Endodermal cell (in vitro differentiated cells): ENCODE results near the gene CLEC1A. TPM values are rescaled to one million over a fixed set of nuclear protein-coding genes. Genes with fewer than 3 reads are reported as not detected.

ENCODE experiments used
- DNase-seq: peaks from one replicate; pipeline ENCODE4 v3.0.0-alpha.2; 2017
- H3K27ac ChIP-seq: 2 replicates; pipeline ENCODE4 v1.5.1; 2013; ENCODE audit warnings: mild to moderate bottlenecking, low read depth, low read length, moderate library complexity
- H3K27me3 ChIP-seq: 2 replicates; pipeline ENCODE4 v1.6.1; 2013; ENCODE audit warnings: mild to moderate bottlenecking, low read length, moderate library complexity; ENCODE audit not compliant: insufficient read depth, control insufficient read depth, poor library complexity, severe bottlenecking
- H3K36me3 ChIP-seq: 2 replicates; pipeline ENCODE4 v1.7.0; 2013; ENCODE audit warnings: mild to moderate bottlenecking, low read length, moderate library complexity; ENCODE audit not compliant: control insufficient read depth, insufficient read depth
- H3K4me1 ChIP-seq: one replicate; pipeline ENCODE4 v1.7.0; 2013; ENCODE audit warnings: low read length; ENCODE audit not compliant: control insufficient read depth, insufficient read depth
- H3K4me3 ChIP-seq: 2 replicates; pipeline ENCODE4 v1.5.1; 2013; ENCODE audit warnings: mild to moderate bottlenecking, low read length, moderate library complexity
- H3K9ac ChIP-seq: 2 replicates; pipeline ENCODE4 v1.6.1; 2013; ENCODE audit warnings: mild to moderate bottlenecking, low read length, moderate library complexity; ENCODE audit not compliant: poor library complexity, severe bottlenecking; ENCODE audit errors: extremely low read depth
- H3K9me3 ChIP-seq: 2 replicates; pipeline ENCODE4 v1.6.1; 2013; ENCODE audit warnings: mild to moderate bottlenecking, low read length, moderate library complexity; ENCODE audit not compliant: control insufficient read depth
- H3K27ac Mint-ChIP-seq: 2 replicates; pipeline ENCODE4 v1.8.0; 2020; ENCODE audit warnings: mixed read lengths
- H3K27me3 Mint-ChIP-seq: 2 replicates; pipeline ENCODE4 v1.8.0; 2021; ENCODE audit warnings: mild to moderate bottlenecking, mixed read lengths; ENCODE audit not compliant: insufficient read depth
- H3K36me3 Mint-ChIP-seq: 2 replicates; pipeline ENCODE4 v1.8.0; 2020; ENCODE audit warnings: low read depth, mixed read lengths
- H3K4me1 Mint-ChIP-seq: 2 replicates; pipeline ENCODE4 v1.8.0; 2020; ENCODE audit warnings: mixed read lengths
- H3K4me3 Mint-ChIP-seq: 2 replicates; pipeline ENCODE4 v1.8.0; 2020; ENCODE audit warnings: mild to moderate bottlenecking, moderate library complexity, mixed read lengths
- H3K9me3 Mint-ChIP-seq: 2 replicates; pipeline ENCODE4 v1.8.0; 2020; ENCODE audit warnings: mild to moderate bottlenecking, mixed read lengths
- CTCF ChIP-seq: fragments of 200-600 bp; sonication (generic); conservative IDR thresholded peaks from 2 replicates; pipeline ENCODE4 v1.5.0; 2021; ENCODE audit warnings: antibody characterized with exemption, mild to moderate bottlenecking
- WGBS, 2 experiments: methylation state at CpG; one replicate each; pipeline versions ENCODE4 v1.1.5 to v1.1.7; 2013; ENCODE audit warnings: missing lambda C conversion rate in 2 of 2, mixed read lengths in 1 of 2; ENCODE audit not compliant: insufficient coverage in 1 of 2, insufficient read length in 1 of 2; 5-methylcytosine and 5-hydroxymethylcytosine counted together
- total RNA-seq, 2 donors: library from RNA; stranded (reverse); fragmentation: NEBNext Ultra II Directional in 1 of 2; extraction: Animal tissue kit (Norgen Biotek cat#: 25700) in 1 of 2; gene quantifications; 2 replicates in 1 of 2; 3 replicates in 1 of 2; pipeline ENCODE4 v1.2.1, GENCODE V29; 2021

The CLEC1A gene
- total RNA-seq, 2 donors from 2014 or later: not detected

GRCh38 chr12:10072131-10072530 is 26.7 kb downstream of the CLEC1A start:
- no peaks in the 10 kb centered on the region for H3K36me3 ChIP-seq
- no peak overlapping the region for H3K9ac ChIP-seq
- no peak overlapping the region for H3K4me3 ChIP-seq
- TF ChIP-seq CTCF: no peak
- no peak overlapping the region for H3K4me3 Mint-ChIP-seq
- WGBS, 2 experiments: 93 to 100% methylated on average over 2 of the region's 2 CpGs
- no peaks in the 10 kb centered on the region for H3K4me1 ChIP-seq
- no peaks in the 10 kb centered on the region for H3K36me3 Mint-ChIP-seq
- H3K9me3 ChIP-seq: no peaks in the 10 kb centered on the region
- H3K27ac Mint-ChIP-seq: no peak overlapping the region
- DNase-seq: no peak
- peaks cover 3% of the 10 kb centered on the region for H3K4me1 Mint-ChIP-seq
- no peak overlapping the region for H3K27ac ChIP-seq
- H3K9me3 Mint-ChIP-seq: no peaks in the 10 kb centered on the region
- H3K27me3 Mint-ChIP-seq: no peaks in the 10 kb centered on the region
- H3K27me3 ChIP-seq: no peaks in the 10 kb centered on the region

- Histone ChIP-seq H3K4me3 (no peak overlapping the region), H3K4me1 (no peaks in the 10 kb centered on the region), H3K36me3 (no peaks in the 10 kb centered on the region), H3K27me3 (no peaks in the 10 kb centered on the region), H3K9me3 (no peaks in the 10 kb centered on the region), H3K9ac (no peak overlapping the region), H3K27ac (no peak overlapping the region)
- no peak for TF ChIP-seq CTCF
- 95 to 96% methylated on average over 4 of the region's 4 CpGs for WGBS, 2 experiments
- Mint-ChIP-seq H3K27me3 (no peaks in the 10 kb centered on the region), H3K4me1 (peaks cover 3% of the 10 kb centered on the region), H3K27ac (no peak overlapping the region), H3K4me3 (no peak overlapping the region), H3K36me3 (no peaks in the 10 kb centered on the region), H3K9me3 (no peaks in the 10 kb centered on the region)
- DNase-seq: no peak
These were observed 28.4 kb downstream of the CLEC1A start for GRCh38 chr12:10070380-10070779.

GRCh38 chr12:10069976-10070375 is 28.8 kb downstream of the CLEC1A start:
- H3K4me1 Mint-ChIP-seq: peaks cover 3% of the 10 kb centered on the region
- Histone ChIP-seq H3K9ac (no peak overlapping the region), H3K4me3 (no peak overlapping the region), H3K9me3 (no peaks in the 10 kb centered on the region), H3K36me3 (no peaks in the 10 kb centered on the region), H3K27ac (no peak overlapping the region), H3K4me1 (no peaks in the 10 kb centered on the region), H3K27me3 (no peaks in the 10 kb centered on the region)
- no peak overlapping the region for H3K4me3 Mint-ChIP-seq
- no peaks in the 10 kb centered on the region for H3K27me3 Mint-ChIP-seq
- TF ChIP-seq CTCF: no peak
- no peak for DNase-seq
- no peak overlapping the region for H3K27ac Mint-ChIP-seq
- no peaks in the 10 kb centered on the region for H3K9me3 Mint-ChIP-seq
- H3K36me3 Mint-ChIP-seq: no peaks in the 10 kb centered on the region
- WGBS, 2 experiments: 28 to 29% methylated on average over 3 of the region's 3 CpGs
